Measurements from ENCODE around the gene PROCA1. TPM values are rescaled to one million over a fixed set of nuclear protein-coding genes. Genes with fewer than 3 reads are reported as not detected.
"Not testable (repeated sequence)": the region's sequence is repeated elsewhere in the genome, so short reads cannot be mapped to it uniquely, and the experiment has no call there.

The PROCA1 gene
- total and polyA plus RNA-seq, 5 donors = 1.3 to 3.3 (median 2.3) TPM

DNA sequence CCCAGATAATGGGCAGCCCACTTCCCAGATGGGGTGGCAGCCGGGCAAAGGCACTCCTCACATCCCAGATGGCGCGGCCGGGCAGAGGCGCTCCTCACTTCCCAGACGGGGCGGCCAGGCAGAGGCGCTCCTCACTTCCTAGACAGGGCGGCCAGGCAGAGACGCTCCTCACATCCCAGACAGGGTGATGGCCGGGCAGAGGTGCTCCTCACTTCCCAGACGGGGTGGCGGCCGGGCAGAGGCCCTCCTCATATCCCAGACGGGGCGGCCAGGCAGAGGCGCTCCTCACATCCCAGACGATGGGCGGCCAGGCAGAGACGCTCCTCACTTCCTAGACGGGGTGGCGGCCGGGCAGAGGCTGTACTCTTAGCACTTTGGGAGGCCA lies 52.2 kb downstream of the PROCA1 start:
- H3K27me3 ChIP-seq (ENCODE audit: control insufficient read depth, insufficient read depth); H3K9me3 ChIP-seq (ENCODE audit: control insufficient read depth, low read length); H3K4me3 ChIP-seq (ENCODE audit: low read length); H3K27ac ChIP-seq (ENCODE audit: low read length); H3K4me1 ChIP-seq (ENCODE audit: control insufficient read depth, insufficient read depth, low read length); ATAC-seq; intact Hi-C loops (cut with DNase I): not testable (repeated sequence)
- DNase-seq = peak in 1 of 3 donors; percentile 51
- WGBS = 98% methylated on average over 23 of the region's 23 CpGs

DNA sequence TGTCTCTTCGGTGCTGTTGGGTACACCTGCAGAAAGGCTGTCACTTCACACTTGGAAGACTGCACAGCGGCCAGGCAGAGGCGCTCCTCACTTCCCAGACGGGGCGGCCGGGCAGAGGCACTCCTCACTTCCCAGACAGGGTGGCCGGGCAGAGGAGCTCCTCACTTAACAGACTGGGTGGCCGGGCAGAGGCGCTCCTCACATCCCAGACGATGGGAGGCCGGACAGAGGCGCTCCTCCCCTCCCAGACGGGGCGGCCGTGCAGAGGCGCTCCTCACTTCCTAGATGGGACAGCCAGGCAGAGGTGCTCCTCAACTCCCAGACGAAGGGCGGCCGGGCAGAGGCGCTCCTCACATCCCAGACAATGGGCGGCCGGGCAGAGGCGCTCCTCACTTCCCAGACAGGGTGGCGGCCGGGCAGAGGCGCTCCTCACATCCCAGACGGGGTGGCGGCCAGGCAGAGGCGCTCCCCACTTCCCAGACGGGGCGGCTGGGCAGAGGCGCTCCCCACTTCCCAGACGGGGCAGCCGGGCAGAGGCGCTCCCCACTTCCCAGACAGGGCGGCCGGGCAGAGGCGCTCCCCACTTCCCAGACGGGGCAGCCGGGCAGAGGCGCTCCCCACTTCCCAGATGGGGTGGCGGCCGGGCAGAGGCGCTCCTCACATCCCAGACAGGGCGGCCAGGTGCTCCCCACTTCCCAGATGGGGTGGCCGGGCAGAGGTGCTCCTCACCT lies 52.8 kb downstream of the PROCA1 start:
- H3K4me1 ChIP-seq (ENCODE audit: control insufficient read depth, insufficient read depth, low read length); ATAC-seq; H3K27me3 ChIP-seq (ENCODE audit: control insufficient read depth, insufficient read depth); DNase-seq; H3K4me3 ChIP-seq (ENCODE audit: low read length); H3K9me3 ChIP-seq (ENCODE audit: control insufficient read depth, low read length); H3K27ac ChIP-seq (ENCODE audit: low read length); intact Hi-C loops (cut with DNase I): not testable (repeated sequence)
- WGBS = 98% methylated on average over 46 of the region's 46 CpGs

DNA sequence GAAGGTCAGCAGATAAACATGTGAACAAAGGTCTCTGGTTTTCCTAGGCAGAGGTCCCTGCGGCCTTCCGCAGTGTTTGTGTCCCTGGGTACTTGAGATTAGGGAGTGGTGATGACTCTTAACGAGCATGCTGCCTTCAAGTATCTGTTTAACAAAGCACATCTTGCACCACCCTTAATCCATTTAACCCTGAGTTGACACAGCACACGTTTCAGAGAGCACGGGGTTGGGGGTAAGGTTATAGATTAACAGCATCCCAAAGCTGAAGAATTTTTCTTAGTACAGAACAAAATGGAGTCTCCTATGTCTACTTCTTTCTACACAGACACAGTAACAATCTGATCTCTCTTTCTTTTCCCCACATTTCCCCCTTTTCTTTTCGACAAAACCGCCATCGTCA lies 53.3 kb downstream of the PROCA1 start:
- not testable (repeated sequence) for ATAC-seq; H3K27ac ChIP-seq (ENCODE audit: low read length)

DNA sequence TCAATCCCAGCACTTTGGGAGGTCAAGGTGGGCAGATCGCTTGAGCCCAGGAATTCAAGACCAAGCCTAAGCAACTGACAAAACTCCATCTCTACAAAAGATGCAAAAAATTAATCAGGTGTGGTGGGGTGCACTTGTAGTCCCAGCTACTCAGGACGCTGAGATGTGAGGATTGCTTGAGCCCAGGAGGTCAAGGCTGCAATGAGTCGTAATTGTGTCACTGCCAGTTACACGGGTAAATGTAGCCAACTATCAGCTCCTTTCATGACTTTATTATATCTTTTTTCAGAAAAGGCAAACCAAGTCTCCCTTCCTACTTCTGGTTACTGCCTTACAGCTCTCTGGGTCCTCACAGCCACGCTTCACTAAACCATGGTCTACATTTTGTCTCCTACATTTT lies 53.9 kb downstream of the PROCA1 start:
- intact Hi-C loops (cut with DNase I) = no loop called here

More for the DNA sequence above, 53.3 kb downstream of the PROCA1 start:
- H3K27me3 ChIP-seq (ENCODE audit: control insufficient read depth, insufficient read depth); DNase-seq; H3K4me1 ChIP-seq (ENCODE audit: control insufficient read depth, insufficient read depth, low read length); intact Hi-C loops (cut with DNase I); H3K4me3 ChIP-seq (ENCODE audit: low read length); H3K9me3 ChIP-seq (ENCODE audit: control insufficient read depth, low read length): not testable (repeated sequence)
- WGBS = 86% methylated on average over 6 of the region's 8 CpGs

DNA sequence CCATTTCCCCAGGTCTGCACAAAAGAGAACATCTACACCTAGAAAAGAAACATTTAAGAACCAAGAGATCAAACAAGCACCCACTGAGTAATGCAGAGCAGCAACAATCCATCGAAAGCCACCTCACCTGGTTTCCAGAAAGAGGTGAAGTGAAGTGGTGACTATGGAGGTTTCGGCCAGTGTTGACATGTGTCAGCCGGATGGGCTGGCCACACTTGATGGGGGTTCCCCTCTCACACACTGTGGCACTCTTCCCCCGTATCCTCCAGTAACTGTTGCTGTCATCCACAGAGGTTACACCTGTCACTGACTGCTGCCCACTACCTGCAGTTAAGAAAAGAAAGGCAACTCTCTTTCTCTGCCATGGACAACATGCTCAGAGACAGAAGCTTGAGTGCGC lies 56.5 kb downstream of the PROCA1 start:
- H3K4me1 ChIP-seq (ENCODE audit: control insufficient read depth, insufficient read depth, low read length) = no peaks in the 10 kb centered on the region
- ATAC-seq (no peak), DNase-seq (no peak)
- 95% methylated on average over 5 of the region's 5 CpGs for WGBS
- no peaks in the 10 kb centered on the region for H3K9me3 ChIP-seq (ENCODE audit: control insufficient read depth, low read length)
- H3K27me3 ChIP-seq (ENCODE audit: control insufficient read depth, insufficient read depth) = no peaks in the 10 kb centered on the region
- H3K4me3 ChIP-seq (ENCODE audit: low read length) = no peak overlapping the region
- H3K27ac ChIP-seq (ENCODE audit: low read length) = no peak overlapping the region
- intact Hi-C loops (cut with DNase I) = no loop called here

More for the DNA sequence above, 53.9 kb downstream of the PROCA1 start:
- DNase-seq = no peak
- no peaks in the 10 kb centered on the region for H3K9me3 ChIP-seq (ENCODE audit: control insufficient read depth, low read length)
- H3K27ac ChIP-seq (ENCODE audit: low read length) = no peak overlapping the region
- 89% methylated on average over 5 of the region's 5 CpGs for WGBS
- no peak overlapping the region for H3K4me3 ChIP-seq (ENCODE audit: low read length)
- no peaks in the 10 kb centered on the region for H3K4me1 ChIP-seq (ENCODE audit: control insufficient read depth, insufficient read depth, low read length)
- ATAC-seq = no peak
- H3K27me3 ChIP-seq (ENCODE audit: control insufficient read depth, insufficient read depth) = no peaks in the 10 kb centered on the region

Other genes with a start within 250 kb of the PROCA1 start
- not detected for gene SLC13A2, start 238.2 kb downstream of the PROCA1 start, total RNA-seq
- not detected for gene SLC13A2, start 238.2 kb downstream of the PROCA1 start, polyA plus RNA-seq
- gene FOXN1, start 205.5 kb downstream of the PROCA1 start, total RNA-seq = not detected
- not detected for gene FOXN1, start 205.5 kb downstream of the PROCA1 start, polyA plus RNA-seq
- 10 to 100 TPM; 14.0 to 28.8 (median 21.0) TPM for gene UNC119, start 159.3 kb downstream of the PROCA1 start, total RNA-seq
- 22.8 TPM for gene UNC119, start 159.3 kb downstream of the PROCA1 start, polyA plus RNA-seq
- gene PIGS, start 140.4 kb downstream of the PROCA1 start, total RNA-seq = 10 to 100 TPM; 36.4 to 41.8 (median 40.7) TPM
- gene PIGS, start 140.4 kb downstream of the PROCA1 start, polyA plus RNA-seq = 16.6 TPM
- 100 to 1,000 TPM; 191 to 390 (median 276) TPM for gene ALDOC, start 135.0 kb downstream of the PROCA1 start, total RNA-seq
- gene ALDOC, start 135.0 kb downstream of the PROCA1 start, polyA plus RNA-seq = 283 TPM
- gene SPAG5, start 112.9 kb downstream of the PROCA1 start, total RNA-seq = 1 to 10 TPM in 3 of 4 donors, under 1 TPM in 1; 0.81 to 2.7 (median 2.1) TPM
- 1.2 TPM for gene SPAG5, start 112.9 kb downstream of the PROCA1 start, polyA plus RNA-seq
- gene RSKR, start 97.7 kb downstream of the PROCA1 start, total RNA-seq = 1 to 10 TPM; 2.9 to 4.7 (median 4.3) TPM
- 2.9 TPM for gene RSKR, start 97.7 kb downstream of the PROCA1 start, polyA plus RNA-seq
- gene BLTP2, start 66.7 kb downstream of the PROCA1 start, total RNA-seq = 10 to 100 TPM; 70.6 to 87.3 (median 81.7) TPM
- gene BLTP2, start 66.7 kb downstream of the PROCA1 start, polyA plus RNA-seq = 21.0 TPM
- gene SDF2, start 50.0 kb downstream of the PROCA1 start, total RNA-seq = 10 to 100 TPM; 29.9 to 36.6 (median 30.4) TPM
- 38.8 TPM for gene SDF2, start 50.0 kb downstream of the PROCA1 start, polyA plus RNA-seq
- 10 to 100 TPM; 43.6 to 49.0 (median 46.9) TPM for gene SUPT6H, start 49.7 kb downstream of the PROCA1 start, total RNA-seq
- 32.7 TPM for gene SUPT6H, start 49.7 kb downstream of the PROCA1 start, polyA plus RNA-seq
- gene RAB34, start 6.0 kb upstream of the PROCA1 start, total RNA-seq = 10 to 100 TPM; 56.9 to 62.2 (median 59.8) TPM
- 57.6 TPM for gene RAB34, start 6.0 kb upstream of the PROCA1 start, polyA plus RNA-seq
- gene RPL23A, start 8.1 kb upstream of the PROCA1 start, total RNA-seq = 1,000 to 10,000 TPM in 1 of 4 donors, 100 to 1,000 TPM in 3; 939 to 1,151 (median 992) TPM
- 817 TPM for gene RPL23A, start 8.1 kb upstream of the PROCA1 start, polyA plus RNA-seq
- 1 to 10 TPM; 1.7 to 3.8 (median 2.5) TPM for gene TLCD1, start 14.3 kb upstream of the PROCA1 start, total RNA-seq
- 1.5 TPM for gene TLCD1, start 14.3 kb upstream of the PROCA1 start, polyA plus RNA-seq
- 1 to 10 TPM; 1.0 to 1.6 (median 1.2) TPM for gene NEK8, start 16.9 kb upstream of the PROCA1 start, total RNA-seq
- gene NEK8, start 16.9 kb upstream of the PROCA1 start, polyA plus RNA-seq = 0.81 TPM
- gene TRAF4, start 32.1 kb upstream of the PROCA1 start, total RNA-seq = 1 to 10 TPM; 2.9 to 8.9 (median 4.8) TPM
- gene TRAF4, start 32.1 kb upstream of the PROCA1 start, polyA plus RNA-seq = 4.5 TPM
- 10 to 100 TPM; 15.3 to 19.6 (median 18.6) TPM for gene FAM222B, start 130.9 kb upstream of the PROCA1 start, total RNA-seq
- 11.9 TPM for gene FAM222B, start 130.9 kb upstream of the PROCA1 start, polyA plus RNA-seq
- 10 to 100 TPM; 25.9 to 30.1 (median 28.3) TPM for gene ERAL1, start 143.1 kb upstream of the PROCA1 start, total RNA-seq
- gene ERAL1, start 143.1 kb upstream of the PROCA1 start, polyA plus RNA-seq = 29.3 TPM
- 10 to 100 TPM; 70.5 to 89.4 (median 79.4) TPM for gene FLOT2, start 185.8 kb upstream of the PROCA1 start, total RNA-seq
- gene FLOT2, start 185.8 kb upstream of the PROCA1 start, polyA plus RNA-seq = 45.1 TPM
- gene DHRS13, start 191.2 kb upstream of the PROCA1 start, total RNA-seq = 1 to 10 TPM; 2.1 to 3.3 (median 2.5) TPM
- gene DHRS13, start 191.2 kb upstream of the PROCA1 start, polyA plus RNA-seq = 2.3 TPM
- 10 to 100 TPM; 20.8 to 25.4 (median 24.2) TPM for gene PHF12, start 239.6 kb upstream of the PROCA1 start, total RNA-seq
- gene PHF12, start 239.6 kb upstream of the PROCA1 start, polyA plus RNA-seq = 10.8 TPM

Data from right cardiac atrium (tissue), 5 donors.